K562 (cell line): ENCODE results near the gene ZNF10. TPM values are rescaled to one million over a fixed set of nuclear protein-coding genes. Genes with fewer than 3 reads are reported as not detected.

Experiments used
- ATF7 ChIP-seq: fragments of 450-650 bp; IDR thresholded peaks from 2 replicates; pipeline ENCODE4 v1.7.1; 2014; ENCODE audit warnings: mild to moderate bottlenecking, moderate library complexity
- DIDO1 ChIP-seq: fragments of 450-650 bp; IDR thresholded peaks from 2 replicates; pipeline ENCODE4 v1.6.1; 2016; ENCODE audit warnings: low read depth, missing biosample characterization, missing genetic modification characterization
- GMEB1 ChIP-seq: fragments of 250-450 bp; sonication (Bioruptor Pico); IDR thresholded peaks from 2 replicates; pipeline ENCODE4 v1.4.0; 2020; ENCODE audit warnings: mild to moderate bottlenecking
- HMG20A ChIP-seq: fragments of 450-650 bp; formaldehyde crosslinking; conservative IDR thresholded peaks from 2 replicates; pipeline ENCODE4 v1.4.0; 2020; ENCODE audit warnings: mild to moderate bottlenecking, mixed read lengths
- IRF2 ChIP-seq: sonication (generic); formaldehyde crosslinking; IDR thresholded peaks from 2 replicates; pipeline ENCODE4 v1.8.1; 2022; ENCODE audit warnings: mild to moderate bottlenecking, missing genetic modification reagents
- MED1 ChIP-seq: sonication (generic); formaldehyde crosslinking; IDR thresholded peaks from 2 replicates; pipeline ENCODE4 v1.8.1; 2023; ENCODE audit warnings: missing genetic modification reagents, borderline replicate concordance
- NCOR1 ChIP-seq: fragments of 450-650 bp; IDR thresholded peaks from 2 replicates; pipeline ENCODE4 v1.6.1; 2016; ENCODE audit warnings: mild to moderate bottlenecking, moderate library complexity
- NELFE ChIP-seq: IDR thresholded peaks from 2 replicates; pipeline ENCODE4 v1.6.1; 2011; ENCODE audit warnings: mild to moderate bottlenecking; ENCODE audit not compliant: insufficient read depth, insufficient read length
- NFYB ChIP-seq: IDR thresholded peaks from 2 replicates; pipeline ENCODE4 v1.6.1; 2011; ENCODE audit warnings: mild to moderate bottlenecking, moderate library complexity; ENCODE audit not compliant: insufficient read length; ENCODE audit errors: extremely low read depth
- PTRF ChIP-seq: fragments of 450-650 bp; IDR thresholded peaks from 2 replicates; pipeline ENCODE4 v1.6.1; 2016; ENCODE audit warnings: mild to moderate bottlenecking, missing genetic modification characterization, missing compliant biosample characterization
- SMARCA5 ChIP-seq: fragments of 450-650 bp; IDR thresholded peaks from 2 replicates; pipeline ENCODE4 v1.6.1; 2016
- SP1 ChIP-seq: sonication (generic); formaldehyde crosslinking; IDR thresholded peaks from 2 replicates; pipeline ENCODE4 v1.8.1; 2022; ENCODE audit warnings: mild to moderate bottlenecking, missing genetic modification reagents
- TCF7L2 ChIP-seq: fragments of 150-350 bp; IDR thresholded peaks from 2 replicates; pipeline ENCODE4 v1.6.1; 2016; ENCODE audit warnings: low read depth, mild to moderate bottlenecking, low read length, moderate library complexity
- YBX1 ChIP-seq: fragments of 450-650 bp; IDR thresholded peaks from 2 replicates; pipeline ENCODE4 v1.7.1; 2016; ENCODE audit warnings: mild to moderate bottlenecking
- ZBTB1 ChIP-seq: sonication (generic); formaldehyde crosslinking; IDR thresholded peaks from 2 replicates; pipeline ENCODE4 v1.8.1; 2023; ENCODE audit warnings: missing genetic modification reagents, low read depth, mild to moderate bottlenecking, borderline replicate concordance
- ZBTB12 ChIP-seq: fragments of 250-450 bp; sonication (Bioruptor Pico); IDR thresholded peaks from 2 replicates; pipeline ENCODE4 v1.4.0; 2020
- ZFP36 ChIP-seq: fragments of 150-350 bp; IDR thresholded peaks from 2 replicates; pipeline ENCODE4 v1.6.1; 2018; ENCODE audit warnings: low read length, low read depth; ENCODE audit not compliant: partially characterized antibody
- ZNF3 ChIP-seq: fragments of 250-450 bp; sonication (Bioruptor Pico); IDR thresholded peaks from 2 replicates; pipeline ENCODE4 v1.5.0; 2021; ENCODE audit warnings: mild to moderate bottlenecking, moderate library complexity
- ZZZ3 ChIP-seq: fragments of 450-650 bp; IDR thresholded peaks from 2 replicates; pipeline ENCODE4 v1.6.1; 2016; ENCODE audit warnings: antibody characterized with exemption, mild to moderate bottlenecking, moderate library complexity
- polyA plus RNA-seq, 8 experiments: library from polyadenylated mRNA; depleted of rRNA in 4 of 8; stranded (reverse) in 5 of 8; unstranded in 3 of 8; fragments of >200 nt; fragmentation: Nextera tagmentation in 2 of 8; fragmentation: Illumina TruSeq in 1 of 8; extraction: Ambion mirVana in 2 of 8; extraction: Trizol in 1 of 8; gene quantifications; 2 replicates each; pipeline versions ENCODE4 v1.2.1 to v1.2.3, GENCODE V29; 2011 to 2014; ENCODE audit warnings: inconsistent platforms in 1 of 8, missing spikeins in 1 of 8
- total RNA-seq, 7 experiments: library from RNA; depleted of rRNA in 6 of 7; stranded (reverse); fragments of >200 nt in 6 of 7; fragmentation: Illumina TruSeq in 2 of 7; extraction: Trizol in 2 of 7; gene quantifications; 2 replicates each; pipeline versions ENCODE4 v1.2.1 to v1.2.3, GENCODE V29; 2011 to 2021; ENCODE audit warnings: low replicate concordance in 1 of 7
- TF ChIP-seq, protein P1 (sequence below): fragments of 450-650 bp; IDR thresholded peaks from 2 replicates; pipeline ENCODE4 v1.7.0; 2016; ENCODE audit warnings: borderline replicate concordance
- TF ChIP-seq, protein P2 (sequence below): sonication (generic); formaldehyde crosslinking; IDR thresholded peaks from 2 replicates; pipeline ENCODE4 v1.8.0; 2022; ENCODE audit warnings: mild to moderate bottlenecking, missing genetic modification reagents
- TF ChIP-seq, protein P3 (sequence below): sonication (generic); formaldehyde crosslinking; IDR thresholded peaks from 2 replicates; pipeline ENCODE4 v1.8.1; 2023; ENCODE audit warnings: mild to moderate bottlenecking, missing genetic modification reagents

The ZNF10 gene
- total and polyA plus RNA-seq, 9 of the 15 experiments (the other 6 are each of a cell fraction or from before 2014, with no cell fraction given): 3.5 to 5.8 (median 4.9) TPM

DNA sequence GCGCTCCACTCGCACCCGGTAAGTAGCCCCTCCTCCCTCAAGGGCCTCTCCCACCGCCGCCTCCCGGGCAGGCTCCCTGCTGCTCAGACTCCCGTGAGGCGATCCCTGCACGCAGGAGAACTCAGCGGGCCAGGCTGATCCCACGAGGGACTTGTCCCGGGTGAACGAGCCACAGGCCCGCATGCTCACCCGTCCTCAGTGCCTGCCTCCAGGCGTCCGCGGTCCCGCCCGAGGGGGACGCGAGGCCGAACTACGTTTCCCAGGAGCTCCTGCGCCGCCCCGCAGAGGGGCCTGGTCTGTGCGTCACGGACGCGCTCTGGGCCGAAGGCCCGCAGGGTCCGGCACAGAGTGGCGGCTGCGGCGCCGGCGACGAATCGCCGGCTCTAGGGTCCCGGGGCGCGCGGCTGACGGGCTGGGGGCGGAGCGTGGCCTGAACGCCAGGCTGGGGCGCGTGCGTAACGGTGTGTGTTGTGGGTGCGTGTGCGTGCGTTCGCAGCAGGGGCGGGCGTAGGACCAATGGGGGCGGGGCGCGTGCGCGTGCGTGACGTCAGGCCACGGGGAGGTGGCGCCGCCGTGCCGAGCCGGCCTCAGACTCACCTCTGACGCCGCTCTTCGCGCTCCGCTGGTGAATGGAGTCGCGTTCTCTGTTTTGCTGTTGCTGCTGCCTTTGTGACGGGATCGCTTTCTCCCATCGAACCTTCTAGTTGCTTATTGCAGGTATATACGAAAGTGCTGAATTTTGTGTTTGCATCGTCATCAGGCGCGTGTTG is at the start of gene ZNF10, which contains the start of gene ZNF891 (continued):
- TF ChIP-seq ZBTB12 (peak; percentile 87), NFYB (peak; percentile 5), YBX1 (no peak), MED1 (CRISPR knock-in tag) (no peak), ZBTB1 (CRISPR knock-in tag) (peak; percentile 96), DIDO1 (tag) (0 out of 2 replicates have a peak, but pooled peaks have one; percentile 26), NELFE (no peak), HMG20A (no peak), ZFP36 (no peak), GMEB1 (peak; percentile 98), PTRF (tag) (no peak), SP1 (CRISPR knock-in tag) (peak; percentile 86), ZZZ3 (no peak), ZNF3 (CRISPR knock-in tag) (no peak), SMARCA5 (0 out of 2 replicates have a peak, but pooled peaks have one; percentile 15), NCOR1 (no peak), IRF2 (CRISPR knock-in tag) (no peak), ATF7 (peak; percentile 94), TCF7L2 (no peak)
- TF ChIP-seq, protein P1, sequence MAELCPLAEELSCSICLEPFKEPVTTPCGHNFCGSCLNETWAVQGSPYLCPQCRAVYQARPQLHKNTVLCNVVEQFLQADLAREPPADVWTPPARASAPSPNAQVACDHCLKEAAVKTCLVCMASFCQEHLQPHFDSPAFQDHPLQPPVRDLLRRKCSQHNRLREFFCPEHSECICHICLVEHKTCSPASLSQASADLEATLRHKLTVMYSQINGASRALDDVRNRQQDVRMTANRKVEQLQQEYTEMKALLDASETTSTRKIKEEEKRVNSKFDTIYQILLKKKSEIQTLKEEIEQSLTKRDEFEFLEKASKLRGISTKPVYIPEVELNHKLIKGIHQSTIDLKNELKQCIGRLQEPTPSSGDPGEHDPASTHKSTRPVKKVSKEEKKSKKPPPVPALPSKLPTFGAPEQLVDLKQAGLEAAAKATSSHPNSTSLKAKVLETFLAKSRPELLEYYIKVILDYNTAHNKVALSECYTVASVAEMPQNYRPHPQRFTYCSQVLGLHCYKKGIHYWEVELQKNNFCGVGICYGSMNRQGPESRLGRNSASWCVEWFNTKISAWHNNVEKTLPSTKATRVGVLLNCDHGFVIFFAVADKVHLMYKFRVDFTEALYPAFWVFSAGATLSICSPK: no peak
- TF ChIP-seq, protein P2, sequence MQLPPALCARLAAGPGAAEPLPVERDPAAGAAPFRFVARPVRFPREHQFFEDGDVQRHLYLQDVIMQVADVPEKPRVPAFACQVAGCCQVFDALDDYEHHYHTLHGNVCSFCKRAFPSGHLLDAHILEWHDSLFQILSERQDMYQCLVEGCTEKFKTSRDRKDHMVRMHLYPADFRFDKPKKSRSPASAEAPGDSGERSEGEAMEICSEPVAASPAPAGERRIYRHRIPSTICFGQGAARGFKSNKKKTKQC (CRISPR knock-in tag): 0 out of 2 replicates have a peak, but pooled peaks have one; percentile 62
- TF ChIP-seq, protein P3, sequence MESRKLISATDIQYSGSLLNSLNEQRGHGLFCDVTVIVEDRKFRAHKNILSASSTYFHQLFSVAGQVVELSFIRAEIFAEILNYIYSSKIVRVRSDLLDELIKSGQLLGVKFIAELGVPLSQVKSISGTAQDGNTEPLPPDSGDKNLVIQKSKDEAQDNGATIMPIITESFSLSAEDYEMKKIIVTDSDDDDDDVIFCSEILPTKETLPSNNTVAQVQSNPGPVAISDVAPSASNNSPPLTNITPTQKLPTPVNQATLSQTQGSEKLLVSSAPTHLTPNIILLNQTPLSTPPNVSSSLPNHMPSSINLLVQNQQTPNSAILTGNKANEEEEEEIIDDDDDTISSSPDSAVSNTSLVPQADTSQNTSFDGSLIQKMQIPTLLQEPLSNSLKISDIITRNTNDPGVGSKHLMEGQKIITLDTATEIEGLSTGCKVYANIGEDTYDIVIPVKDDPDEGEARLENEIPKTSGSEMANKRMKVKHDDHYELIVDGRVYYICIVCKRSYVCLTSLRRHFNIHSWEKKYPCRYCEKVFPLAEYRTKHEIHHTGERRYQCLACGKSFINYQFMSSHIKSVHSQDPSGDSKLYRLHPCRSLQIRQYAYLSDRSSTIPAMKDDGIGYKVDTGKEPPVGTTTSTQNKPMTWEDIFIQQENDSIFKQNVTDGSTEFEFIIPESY (CRISPR knock-in tag): peak; percentile 65
